DOHH2 (cell line): Measurements from ENCODE around the gene PSMD4.

Source experiments
- H3F3A ChIP-seq: fragments of 200-600 bp; sonication (generic), shearing (Covaris generic); 2 replicates; pipeline ENCODE4 v1.6.0; 2016; ENCODE audit warnings: antibody characterized with exemption, mild to moderate bottlenecking; ENCODE audit not compliant: control insufficient read depth, insufficient read depth
- H3K27ac ChIP-seq: fragments of 200-600 bp; sonication (generic); 2 replicates; pipeline ENCODE4 v1.5.1; 2014; ENCODE audit warnings: low read depth, mild to moderate bottlenecking, low read length, moderate library complexity
- H3K27me3 ChIP-seq: fragments of 200-600 bp; sonication (generic); 2 replicates; pipeline ENCODE4 v1.6.1; 2014; ENCODE audit warnings: mild to moderate bottlenecking, low read length, mixed read lengths; ENCODE audit not compliant: control insufficient read depth
- H3K36me3 ChIP-seq: fragments of 200-600 bp; sonication (generic); 2 replicates; pipeline ENCODE4 v1.6.1; 2014; ENCODE audit warnings: mild to moderate bottlenecking, low read length, moderate library complexity, mixed read lengths; ENCODE audit not compliant: control insufficient read depth
- H3K4me1 ChIP-seq: fragments of 200-600 bp; sonication (generic); 2 replicates; pipeline ENCODE4 v1.6.1; 2014; ENCODE audit warnings: mild to moderate bottlenecking, low read length, mixed read lengths; ENCODE audit not compliant: control insufficient read depth
- H3K4me2 ChIP-seq: fragments of 200-600 bp; sonication (generic); 2 replicates; pipeline ENCODE4 v1.6.0; 2014; ENCODE audit warnings: mild to moderate bottlenecking, low read length, moderate library complexity
- H3K4me3 ChIP-seq: fragments of 200-600 bp; sonication (generic); 2 replicates; pipeline ENCODE4 v1.5.1; 2014; ENCODE audit warnings: mild to moderate bottlenecking, low read length, mixed read lengths
- H3K79me2 ChIP-seq: fragments of 200-600 bp; sonication (generic); 2 replicates; pipeline ENCODE4 v1.6.1; 2014; ENCODE audit warnings: mild to moderate bottlenecking, low read length, mixed read lengths; ENCODE audit not compliant: control insufficient read depth
- H3K9me2 ChIP-seq: fragments of 200-600 bp; sonication (generic); replicated peaks from 2 replicates; pipeline ENCODE4 v1.6.1; 2014; ENCODE audit warnings: mild to moderate bottlenecking, low read length, mixed read lengths; ENCODE audit not compliant: control insufficient read depth
- H3K9me3 ChIP-seq: fragments of 200-600 bp; sonication (generic); 2 replicates; pipeline ENCODE4 v1.6.1; 2014; ENCODE audit warnings: antibody characterized with exemption, low read length, mixed read lengths; ENCODE audit not compliant: control insufficient read depth, insufficient read depth
- H4K20me1 ChIP-seq: fragments of 200-600 bp; sonication (generic); 2 replicates; pipeline ENCODE4 v1.6.0; 2014; ENCODE audit warnings: low read depth, mild to moderate bottlenecking, antibody characterized with exemption, low read length, moderate library complexity; ENCODE audit not compliant: control insufficient read depth, insufficient read depth
- CTCF ChIP-seq: fragments of 200-600 bp; sonication (generic); IDR thresholded peaks from one replicate; pipeline ENCODE4 v1.5.1; 2014; ENCODE audit warnings: antibody characterized with exemption, mild to moderate bottlenecking, low read depth, low read length; ENCODE audit not compliant: poor library complexity, severe bottlenecking
- EZH2phosphoT487 ChIP-seq: fragments of 200-600 bp; sonication (generic); IDR thresholded peaks from 2 replicates; pipeline ENCODE4 v1.6.1; 2017; ENCODE audit warnings: borderline replicate concordance, mild to moderate bottlenecking, antibody characterized with exemption, low read length, moderate library complexity, mixed read lengths

The PSMD4 gene

GRCh38 chr1:151287341-151287699 is 32.8 kb downstream of the PSMD4 start:
- H3K36me3 ChIP-seq, result peaks cover 69% of the 10 kb centered on the region
- H3K9me2 ChIP-seq, result no peaks in the 10 kb centered on the region
- H3K4me1 ChIP-seq, result peaks cover 17% of the 10 kb centered on the region
- no peak overlapping the region for H3K4me3 ChIP-seq
- H3K27me3 ChIP-seq, result no peaks in the 10 kb centered on the region
- H3K4me2 ChIP-seq, result no peak overlapping the region
- no peak overlapping the region for H3K27ac ChIP-seq
- H3F3A ChIP-seq, result no peaks in the 10 kb centered on the region
- H4K20me1 ChIP-seq, result no peaks in the 10 kb centered on the region
- H3K79me2 ChIP-seq, result peaks cover 53% of the 10 kb centered on the region
- TF ChIP-seq CTCF (no peak), EZH2phosphoT487 (no peak)
- H3K9me3 ChIP-seq, result no peaks in the 10 kb centered on the region

- H3K27me3 ChIP-seq, result no peaks in the 10 kb centered on the region
- no peaks in the 10 kb centered on the region for H4K20me1 ChIP-seq
- H3K4me2 ChIP-seq, result no peak overlapping the region
- peaks cover 47% of the 10 kb centered on the region for H3K79me2 ChIP-seq
- no peak for TF ChIP-seq EZH2phosphoT487
- TF ChIP-seq CTCF, result no peak
- H3K27ac ChIP-seq, result no peak overlapping the region
- H3K4me3 ChIP-seq, result no peak overlapping the region
- no peaks in the 10 kb centered on the region for H3F3A ChIP-seq
- no peaks in the 10 kb centered on the region for H3K9me3 ChIP-seq
- H3K36me3 ChIP-seq, result peaks cover 69% of the 10 kb centered on the region
- peaks cover 16% of the 10 kb centered on the region for H3K4me1 ChIP-seq
- no peaks in the 10 kb centered on the region for H3K9me2 ChIP-seq
Observed at GRCh38 chr1:151287767-151288500, 33.4 kb downstream of the PSMD4 start.

GRCh38 chr1:151288502-151288901 is 34.0 kb downstream of the PSMD4 start:
- H3K27ac ChIP-seq, result no peak overlapping the region
- no peak overlapping the region for H3K4me2 ChIP-seq
- H3K79me2 ChIP-seq, result peaks cover 41% of the 10 kb centered on the region
- no peaks in the 10 kb centered on the region for H4K20me1 ChIP-seq
- no peak for TF ChIP-seq CTCF
- no peak for TF ChIP-seq EZH2phosphoT487
- no peaks in the 10 kb centered on the region for H3F3A ChIP-seq
- peaks cover 10% of the 10 kb centered on the region for H3K4me1 ChIP-seq
- H3K4me3 ChIP-seq, result no peak overlapping the region
- no peaks in the 10 kb centered on the region for H3K27me3 ChIP-seq
- H3K9me3 ChIP-seq, result no peaks in the 10 kb centered on the region
- peaks cover 75% of the 10 kb centered on the region for H3K36me3 ChIP-seq
- no peaks in the 10 kb centered on the region for H3K9me2 ChIP-seq
